ENCODE measurements around the gene MARK3. TPM values are rescaled to one million over a fixed set of nuclear protein-coding genes. Genes with fewer than 3 reads are reported as not detected.

MARK3 gene
- total RNA-seq, 4 donors from 2014 or later, result 47.3 to 68.2 (median 58.8) TPM

GRCh38 chr14:103463149-103463548 is 77.9 kb downstream of the MARK3 start:
- no peak for TF ChIP-seq POLR2A (IDR thresholded peaks at IDR 0.05)
- TF ChIP-seq, protein P1, sequence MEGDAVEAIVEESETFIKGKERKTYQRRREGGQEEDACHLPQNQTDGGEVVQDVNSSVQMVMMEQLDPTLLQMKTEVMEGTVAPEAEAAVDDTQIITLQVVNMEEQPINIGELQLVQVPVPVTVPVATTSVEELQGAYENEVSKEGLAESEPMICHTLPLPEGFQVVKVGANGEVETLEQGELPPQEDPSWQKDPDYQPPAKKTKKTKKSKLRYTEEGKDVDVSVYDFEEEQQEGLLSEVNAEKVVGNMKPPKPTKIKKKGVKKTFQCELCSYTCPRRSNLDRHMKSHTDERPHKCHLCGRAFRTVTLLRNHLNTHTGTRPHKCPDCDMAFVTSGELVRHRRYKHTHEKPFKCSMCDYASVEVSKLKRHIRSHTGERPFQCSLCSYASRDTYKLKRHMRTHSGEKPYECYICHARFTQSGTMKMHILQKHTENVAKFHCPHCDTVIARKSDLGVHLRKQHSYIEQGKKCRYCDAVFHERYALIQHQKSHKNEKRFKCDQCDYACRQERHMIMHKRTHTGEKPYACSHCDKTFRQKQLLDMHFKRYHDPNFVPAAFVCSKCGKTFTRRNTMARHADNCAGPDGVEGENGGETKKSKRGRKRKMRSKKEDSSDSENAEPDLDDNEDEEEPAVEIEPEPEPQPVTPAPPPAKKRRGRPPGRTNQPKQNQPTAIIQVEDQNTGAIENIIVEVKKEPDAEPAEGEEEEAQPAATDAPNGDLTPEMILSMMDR (IDR thresholded peaks at IDR 0.05), result no peak
- H3K4me3 ChIP-seq (ENCODE audit: low read depth, poor library complexity, severe bottlenecking), result no peak overlapping the region
- 91 to 92% methylated on average over 4 of the region's 4 CpGs for WGBS, 2 donors
- intact Hi-C loops (cut with DNase I; ENCODE audit: low total_unique reads), result no loop called here
- no peak for DNase-seq (ENCODE audit: low spot score in 2 of 2)

DNA sequence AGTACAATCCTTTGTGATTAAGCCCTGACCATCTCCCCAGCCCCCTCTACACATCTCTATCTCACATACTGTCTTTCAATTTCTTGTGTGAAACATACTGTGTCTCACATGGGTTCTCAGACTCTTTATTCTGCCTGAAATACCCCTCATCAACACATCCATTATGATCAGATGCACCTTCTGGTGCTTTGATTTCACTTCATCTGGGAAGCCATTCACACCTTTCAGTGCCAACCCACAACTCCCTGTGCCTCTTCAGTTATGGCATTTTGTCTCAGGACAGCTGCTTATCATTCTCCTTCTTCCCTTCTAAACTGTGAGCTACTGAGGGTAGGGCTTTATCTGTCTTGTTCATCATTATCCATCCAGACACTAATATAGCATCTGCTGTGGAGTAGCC is 78.6 kb downstream of the MARK3 start:
- intact Hi-C loops (cut with DNase I; ENCODE audit: low total_unique reads), result no loop called here
- no peak overlapping the region for H3K4me3 ChIP-seq (ENCODE audit: low read depth, poor library complexity, severe bottlenecking)
- TF ChIP-seq POLR2A (IDR thresholded peaks at IDR 0.05), result no peak
- TF ChIP-seq, protein P1 (IDR thresholded peaks at IDR 0.05), result no peak

GRCh38 chr14:103472939-103473338 is 87.7 kb downstream of the MARK3 start:
- TF ChIP-seq POLR2A (IDR thresholded peaks at IDR 0.05), result no peak
- TF ChIP-seq, protein P1 (IDR thresholded peaks at IDR 0.05), result no peak
- no peak for DNase-seq (ENCODE audit: low spot score in 2 of 2)
- 89 to 92% methylated on average over 5 of the region's 5 CpGs for WGBS, 2 donors
- H3K4me3 ChIP-seq (ENCODE audit: low read depth, poor library complexity, severe bottlenecking), result no peak overlapping the region
- intact Hi-C loops (cut with DNase I; ENCODE audit: low total_unique reads), result no loop called here

More for the DNA sequence above, 78.6 kb downstream of the MARK3 start:
- DNase-seq (ENCODE audit: low spot score in 2 of 2), result no peak

- WGBS, 2 donors, result 92 to 98% methylated on average over 5 of the region's 5 CpGs
- intact Hi-C loops (cut with DNase I; ENCODE audit: low total_unique reads), result no loop called here
- no peak for TF ChIP-seq POLR2A (IDR thresholded peaks at IDR 0.05)
- TF ChIP-seq, protein P1 (IDR thresholded peaks at IDR 0.05), result no peak
Measured at GRCh38 chr14:103474893-103475292, 89.7 kb downstream of the MARK3 start.

GRCh38 chr14:103476065-103476464 is 90.8 kb downstream of the MARK3 start:
- TF ChIP-seq POLR2A (IDR thresholded peaks at IDR 0.05), result no peak
- TF ChIP-seq, protein P1 (IDR thresholded peaks at IDR 0.05), result no peak
- no peak overlapping the region for H3K4me3 ChIP-seq (ENCODE audit: low read depth, poor library complexity, severe bottlenecking)
- 95 to 98% methylated on average over 3 of the region's 3 CpGs for WGBS, 2 donors
- intact Hi-C loops (cut with DNase I; ENCODE audit: low total_unique reads), result no loop called here
- no peak for DNase-seq (ENCODE audit: low spot score in 2 of 2)

More at GRCh38 chr14:103474893-103475292, 89.7 kb downstream of the MARK3 start:
- no peak for DNase-seq (ENCODE audit: low spot score in 2 of 2)
- H3K4me3 ChIP-seq (ENCODE audit: low read depth, poor library complexity, severe bottlenecking), result no peak overlapping the region

- TF ChIP-seq, protein P1 (IDR thresholded peaks at IDR 0.05), result no peak
- no peak for TF ChIP-seq POLR2A (IDR thresholded peaks at IDR 0.05)
- no peak overlapping the region for H3K4me3 ChIP-seq (ENCODE audit: low read depth, poor library complexity, severe bottlenecking)
- DNase-seq (ENCODE audit: low spot score in 2 of 2), result no peak
- intact Hi-C loops (cut with DNase I; ENCODE audit: low total_unique reads), result no loop called here
- WGBS, 2 donors, result 81 to 85% methylated on average over 5 of the region's 5 CpGs
Measured at GRCh38 chr14:103476631-103477030, 91.4 kb downstream of the MARK3 start.

Measured in lower leg skin (tissue), 4 donors.